Testis (tissue), 3 donors: ENCODE data around the gene CBLN3. TPM values are rescaled to one million over a fixed set of nuclear protein-coding genes. Genes with fewer than 3 reads are reported as not detected.

Experiments used
- DNase-seq: peaks from one replicate; pipeline ENCODE4 v3.0.0-alpha.2; 2019
- H3K27ac ChIP-seq, 2 donors: fragments of 200-600 bp; sonication (generic); one replicate each; pipeline ENCODE4 v1.5.1; 2019
- H3K27me3 ChIP-seq: fragments of 200-600 bp; sonication (generic); one replicate; pipeline ENCODE4 v1.5.1; 2019
- H3K36me3 ChIP-seq: fragments of 200-600 bp; sonication (generic); one replicate; pipeline ENCODE4 v1.5.1; 2017; ENCODE audit warnings: low read depth; ENCODE audit errors: missing control alignments
- H3K4me1 ChIP-seq: fragments of 200-600 bp; sonication (generic); one replicate; pipeline ENCODE4 v1.5.1; 2019
- H3K4me3 ChIP-seq, 2 donors: fragments of 200-600 bp; sonication (generic); one replicate each; pipeline ENCODE4 v1.5.1; 2017 to 2019
- H3K9me3 ChIP-seq: fragments of 200-600 bp; sonication (generic); one replicate; pipeline ENCODE4 v1.5.1; 2017
- CTCF ChIP-seq, 3 experiments: fragments of 450-650 bp in 2 of 3; fragments of 200-600 bp in 1 of 3; sonication (generic) in 1 of 3; IDR thresholded peaks; one replicate each; pipeline ENCODE4 v1.5.1; 2016 to 2019; ENCODE audit warnings: antibody characterized with exemption in 3 of 3, mild to moderate bottlenecking in 2 of 3, moderate library complexity in 1 of 3
- POLR2A ChIP-seq: fragments of 450-650 bp; IDR thresholded peaks from one replicate; pipeline ENCODE4 v1.6.1; 2017; ENCODE audit warnings: antibody characterized with exemption, mild to moderate bottlenecking, moderate library complexity
- WGBS, 2 donors: methylation state at CpG; one replicate each; pipeline ENCODE4 v1.1.5; 2018; 5-methylcytosine and 5-hydroxymethylcytosine counted together
- intact Hi-C: fragments of 100-400 bp; cut with DNase I; formaldehyde crosslinking; loops from one replicate; pipeline ENCODE4 v1.15.1; 2023; ENCODE audit warnings: low total_unique reads
- polyA plus RNA-seq: library from polyadenylated mRNA; stranded (reverse); fragments of 350-450 nt; fragmentation: Illumina TruSeq; extraction: RNeasy Lipid Tissue Mini Kit (QIAGEN cat#74804); gene quantifications from one replicate; pipeline ENCODE4 v1.2.3, GENCODE V29; 2014; ENCODE audit warnings: low read depth, low replicate concordance; ENCODE audit not compliant: insufficient read depth
- total RNA-seq, 2 donors: library from RNA; depleted of rRNA; stranded (reverse); fragments of >200 nt; gene quantifications; one replicate each; pipeline ENCODE4 v1.2.3, GENCODE V29; 2016

Gene CBLN3
- total and polyA plus RNA-seq, 3 donors from 2014 or later, result 9.0 to 17.0 (median 13.5) TPM

DNA sequence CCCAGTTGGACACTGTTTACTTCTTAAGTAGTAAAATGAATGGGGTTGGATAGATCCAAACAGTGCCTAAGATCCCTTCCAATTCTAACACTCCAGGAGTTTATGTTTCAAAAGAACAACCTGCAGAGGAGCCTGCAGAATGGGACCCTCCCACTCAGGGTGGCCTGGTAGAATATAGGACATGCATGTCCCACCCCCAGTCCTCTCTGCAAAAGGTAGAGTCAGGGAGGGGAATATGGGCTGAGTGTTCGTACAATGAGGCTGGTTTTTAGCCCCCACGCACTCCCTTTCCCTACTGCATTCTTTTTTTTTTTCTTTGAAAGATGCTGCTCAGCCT lies 42.5 kb downstream of the CBLN3 start:
- no peak for TF ChIP-seq POLR2A
- TF ChIP-seq CTCF (IDR thresholded peaks at IDR 0.05), result no peak
- H3K27me3 ChIP-seq, result no peaks in the 10 kb centered on the region
- intact Hi-C loops, result no loop called here
- 53 to 90% methylated on average over 2 of the region's 2 CpGs for WGBS, 2 donors
- no peaks in the 10 kb centered on the region for H3K9me3 ChIP-seq
- no peak overlapping the region for H3K4me3 ChIP-seq
- H3K4me1 ChIP-seq, result peaks cover 17% of the 10 kb centered on the region
- H3K27ac ChIP-seq, result no peak overlapping the region
- DNase-seq, result no peak
- H3K36me3 ChIP-seq, result no peaks in the 10 kb centered on the region

- intact Hi-C loops, result no loop called here
- 84 to 85% methylated on average over 4 of the region's 4 CpGs for WGBS, 2 donors
- peaks cover 26% of the 10 kb centered on the region for H3K4me1 ChIP-seq
- H3K27ac ChIP-seq, result no peak overlapping the region
- no peaks in the 10 kb centered on the region for H3K27me3 ChIP-seq
- H3K9me3 ChIP-seq, result no peaks in the 10 kb centered on the region
- no peak for DNase-seq
- H3K36me3 ChIP-seq, result no peaks in the 10 kb centered on the region
- no peak overlapping the region for H3K4me3 ChIP-seq
- no peak for TF ChIP-seq POLR2A
- TF ChIP-seq CTCF (IDR thresholded peaks at IDR 0.05), result no peak
Measured at GRCh38 chr14:24385524-24385923, 43.9 kb downstream of the CBLN3 start.

GRCh38 chr14:24384169-24384568 lies 45.3 kb downstream of the CBLN3 start:
- Histone ChIP-seq H3K4me1 (peaks cover 25% of the 10 kb centered on the region), H3K27me3 (no peaks in the 10 kb centered on the region), H3K4me3 (no peak overlapping the region), H3K9me3 (no peaks in the 10 kb centered on the region), H3K36me3 (no peaks in the 10 kb centered on the region), H3K27ac (no peak overlapping the region)
- TF ChIP-seq CTCF (IDR thresholded peaks at IDR 0.05), result no peak
- TF ChIP-seq POLR2A, result no peak
- intact Hi-C loops, result no loop called here
- WGBS, 2 donors, result 86 to 93% methylated on average over 4 of the region's 4 CpGs
- no peak for DNase-seq

DNA sequence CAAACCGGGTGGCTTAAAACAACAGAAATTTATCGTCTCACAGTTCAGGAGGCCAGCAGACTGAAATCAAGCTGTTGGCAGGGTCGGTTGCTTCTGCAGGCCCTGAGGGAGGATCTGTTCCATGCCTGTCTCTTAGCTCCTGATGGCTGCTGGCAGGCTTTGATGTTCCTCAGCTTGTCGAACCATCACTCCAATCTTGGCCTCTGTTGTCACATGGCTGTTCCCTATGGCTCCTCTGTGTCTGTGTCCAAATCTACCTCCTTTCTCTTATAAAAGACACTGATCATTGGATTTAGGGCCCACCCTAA lies 47.5 kb downstream of the CBLN3 start:
- H3K27me3 ChIP-seq, result no peaks in the 10 kb centered on the region
- peaks cover 13% of the 10 kb centered on the region for H3K4me1 ChIP-seq
- no peak for DNase-seq
- no peak overlapping the region for H3K4me3 ChIP-seq
- H3K27ac ChIP-seq, result no peak overlapping the region
- no peak for TF ChIP-seq CTCF (IDR thresholded peaks at IDR 0.05)
- TF ChIP-seq POLR2A, result no peak
- H3K9me3 ChIP-seq, result no peaks in the 10 kb centered on the region
- WGBS, 2 donors, result 31 to 52% methylated on average over 4 of the region's 4 CpGs
- intact Hi-C loops, result no loop called here
- no peaks in the 10 kb centered on the region for H3K36me3 ChIP-seq

- no peak for DNase-seq
- intact Hi-C loops, result no loop called here
- H3K9me3 ChIP-seq, result no peaks in the 10 kb centered on the region
- no peak overlapping the region for H3K27ac ChIP-seq
- 42 to 50% methylated on average over 8 of the region's 8 CpGs for WGBS, 2 donors
- H3K36me3 ChIP-seq, result no peaks in the 10 kb centered on the region
- TF ChIP-seq CTCF (IDR thresholded peaks at IDR 0.05) (no peak), POLR2A (no peak)
- H3K4me1 ChIP-seq, result peaks cover 13% of the 10 kb centered on the region
- no peaks in the 10 kb centered on the region for H3K27me3 ChIP-seq
- H3K4me3 ChIP-seq, result no peak overlapping the region
Measured at GRCh38 chr14:24381363-24382063, 48.0 kb downstream of the CBLN3 start.
